ENCODE results near the gene TMOD1. TPM values are rescaled to one million over a fixed set of nuclear protein-coding genes. Genes with fewer than 3 reads are reported as not detected.
"Not testable (repeated sequence)": the region's sequence is repeated elsewhere in the genome, so short reads cannot be mapped to it uniquely, and the experiment has no call there.

The TMOD1 gene
- polyA plus RNA-seq, 3 donors, result 8.8 to 17.3 (median 12.1) TPM

GRCh38 chr9:97491216-97491999 lies 10.1 kb upstream of the TMOD1 start:
- no peak overlapping the region for H3K27ac ChIP-seq (ENCODE audit: low read depth, low read length)
- WGBS, 3 donors, result 91 to 100% (median 92%) methylated on average over 1 of the region's 1 CpG

- H3K27ac ChIP-seq (ENCODE audit: low read depth, low read length), result not testable (repeated sequence)
- WGBS, 3 donors, result 96 to 99% (median 97%) methylated on average over 27 to 36 of the region's 36 CpGs
Observed at GRCh38 chr9:97497558-97498375, 3.7 kb upstream of the TMOD1 start.

GRCh38 chr9:97498846-97499245 lies 2.6 kb upstream of the TMOD1 start:
- not testable (repeated sequence) for H3K27ac ChIP-seq (ENCODE audit: low read depth, low read length)
- WGBS, 3 donors, result 83 to 89% (median 85%) methylated on average over 5 of the region's 5 CpGs

GRCh38 chr9:97500263-97500662 lies 1.2 kb upstream of the TMOD1 start:
- 39 to 55% (median 55%) methylated on average over 5 of the region's 5 CpGs for WGBS, 3 donors

GRCh38 chr9:97500765-97501176 lies 695 bp upstream of the TMOD1 start:
- 10 to 16% (median 13%) methylated on average over 6 of the region's 6 CpGs for WGBS, 3 donors
- no peak overlapping the region for H3K27ac ChIP-seq (ENCODE audit: low read depth, low read length)

More at GRCh38 chr9:97500263-97500662, 1.2 kb upstream of the TMOD1 start:
- H3K27ac ChIP-seq (ENCODE audit: low read depth, low read length), result no peak overlapping the region

GRCh38 chr9:97501972-97502221 lies 431 bp downstream of the TMOD1 start:
- WGBS, 3 donors, result 0 to 1% (median 1%) methylated on average over 26 to 30 of the region's 30 CpGs
- H3K27ac ChIP-seq (ENCODE audit: low read depth, low read length), result no peak overlapping the region

- no peak overlapping the region for H3K27ac ChIP-seq (ENCODE audit: low read depth, low read length)
- 3 to 7% (median 4%) methylated on average over 49 of the region's 49 CpGs for WGBS, 3 donors
Observed at GRCh38 chr9:97502222-97502983, 937 bp downstream of the TMOD1 start.

- no peak overlapping the region for H3K27ac ChIP-seq (ENCODE audit: low read depth, low read length)
- WGBS, 3 donors, result 33 to 51% (median 43%) methylated on average over 17 of the region's 17 CpGs
Observed at GRCh38 chr9:97502984-97503861, 1.8 kb downstream of the TMOD1 start.

- WGBS, 3 donors, result 86 to 94% (median 88%) methylated on average over 1 of the region's 1 CpG
- peak overlapping the region; percentile 0 for H3K27ac ChIP-seq (ENCODE audit: low read depth, low read length)
Observed at GRCh38 chr9:97503862-97504210, 2.4 kb downstream of the TMOD1 start.

GRCh38 chr9:97504381-97505216 lies 3.1 kb downstream of the TMOD1 start:
- H3K27ac ChIP-seq (ENCODE audit: low read depth, low read length), result peak overlapping the region; percentile 0
- WGBS, 3 donors, result 47 to 57% (median 53%) methylated on average over 8 of the region's 8 CpGs

GRCh38 chr9:97505845-97506244 lies 4.4 kb downstream of the TMOD1 start:
- no peak overlapping the region for H3K27ac ChIP-seq (ENCODE audit: low read depth, low read length)
- WGBS, 3 donors, result 94 to 95% (median 94%) methylated on average over 3 of the region's 3 CpGs

- no peak overlapping the region for H3K27ac ChIP-seq (ENCODE audit: low read depth, low read length)
- 84 to 86% (median 85%) methylated on average over 4 of the region's 4 CpGs for WGBS, 3 donors
Observed at GRCh38 chr9:97506306-97506705, 4.8 kb downstream of the TMOD1 start.

GRCh38 chr9:97506787-97507186 lies 5.3 kb downstream of the TMOD1 start:
- no peak overlapping the region for H3K27ac ChIP-seq (ENCODE audit: low read depth, low read length)
- WGBS, 3 donors, result 83 to 90% (median 88%) methylated on average over 1 of the region's 1 CpG

- 92 to 98% (median 93%) methylated on average over 5 of the region's 5 CpGs for WGBS, 3 donors
- no peak overlapping the region for H3K27ac ChIP-seq (ENCODE audit: low read depth, low read length)
Observed at GRCh38 chr9:97507428-97507984, 6.0 kb downstream of the TMOD1 start.

- H3K27ac ChIP-seq (ENCODE audit: low read depth, low read length), result no peak overlapping the region
- 65 to 80% (median 72%) methylated on average over 4 of the region's 4 CpGs for WGBS, 3 donors
Observed at GRCh38 chr9:97508852-97509251, 7.4 kb downstream of the TMOD1 start.

GRCh38 chr9:97510797-97511654 lies 9.6 kb downstream of the TMOD1 start:
- WGBS, 3 donors, result 72 to 79% (median 79%) methylated on average over 10 of the region's 10 CpGs
- no peak overlapping the region for H3K27ac ChIP-seq (ENCODE audit: low read depth, low read length)

All from adipose tissue (tissue), 3 donors.